Neuron (in vitro differentiated cells): Measurements from ENCODE around the gene CAMTA1.

Source experiments
- H2AFZ ChIP-seq: one replicate; pipeline ENCODE4 v1.6.1; 2013; ENCODE audit warnings: low read depth, mild to moderate bottlenecking, inconsistent platforms, low read length, moderate library complexity
- H3K27me3 ChIP-seq: one replicate; pipeline ENCODE4 v1.6.1; 2013; ENCODE audit warnings: low read length; ENCODE audit not compliant: insufficient read depth
- H3K36me3 ChIP-seq: one replicate; pipeline ENCODE4 v1.6.1; 2013; ENCODE audit warnings: low read length; ENCODE audit not compliant: insufficient read depth
- H3K4me1 ChIP-seq: one replicate; pipeline ENCODE4 v1.6.1; 2013; ENCODE audit warnings: low read length; ENCODE audit not compliant: insufficient read depth
- H3K4me3 ChIP-seq: 2 replicates; pipeline ENCODE4 v1.5.1; 2013; ENCODE audit warnings: mild to moderate bottlenecking, low read length, moderate library complexity
- H3K9me3 ChIP-seq: one replicate; pipeline ENCODE4 v1.6.1; 2013; ENCODE audit warnings: low read length

The CAMTA1 gene

GRCh38 chr1:7565099-7565750 lies 780.0 kb downstream of the CAMTA1 start:
- Histone ChIP-seq H2AFZ (no peak overlapping the region), H3K4me3 (no peak overlapping the region), H3K4me1 (no peaks in the 10 kb centered on the region), H3K9me3 (no peaks in the 10 kb centered on the region), H3K27me3 (peaks cover 5% of the 10 kb centered on the region), H3K36me3 (no peaks in the 10 kb centered on the region)

- Histone ChIP-seq H3K36me3 (no peaks in the 10 kb centered on the region), H3K4me3 (no peak overlapping the region), H3K4me1 (no peaks in the 10 kb centered on the region), H2AFZ (no peak overlapping the region), H3K27me3 (peaks cover 4% of the 10 kb centered on the region), H3K9me3 (no peaks in the 10 kb centered on the region)
These were observed 781.4 kb downstream of the CAMTA1 start for GRCh38 chr1:7566417-7567375.

- Histone ChIP-seq H3K36me3 (no peaks in the 10 kb centered on the region), H2AFZ (no peak overlapping the region), H3K9me3 (no peaks in the 10 kb centered on the region)
These were observed 782.1 kb downstream of the CAMTA1 start for GRCh38 chr1:7567376-7567775.

DNA sequence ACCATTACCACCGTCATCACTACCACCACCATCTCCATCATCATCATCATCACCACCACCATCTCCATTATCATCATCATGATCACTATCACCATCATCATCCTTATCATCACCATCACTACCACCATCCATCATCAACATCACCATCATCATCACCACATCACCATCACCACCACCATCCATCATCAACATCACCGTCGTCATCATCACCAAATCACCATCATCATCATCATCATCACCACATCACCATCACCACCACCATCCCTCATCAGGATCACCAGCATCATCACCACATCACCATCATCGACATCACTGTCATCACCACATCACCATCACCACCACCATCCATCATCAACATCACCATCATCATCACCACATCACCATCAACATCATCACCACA lies 782.8 kb downstream of the CAMTA1 start:
- no peaks in the 10 kb centered on the region for H3K9me3 ChIP-seq
- H2AFZ ChIP-seq = no peak overlapping the region
- no peaks in the 10 kb centered on the region for H3K27me3 ChIP-seq
- no peaks in the 10 kb centered on the region for H3K4me1 ChIP-seq
- H3K4me3 ChIP-seq = no peak overlapping the region
- H3K36me3 ChIP-seq = no peaks in the 10 kb centered on the region

More at GRCh38 chr1:7567376-7567775, 782.1 kb downstream of the CAMTA1 start:
- Histone ChIP-seq H3K4me1 (no peaks in the 10 kb centered on the region), H3K27me3 (no peaks in the 10 kb centered on the region), H3K4me3 (no peak overlapping the region)

- Histone ChIP-seq H3K4me1 (no peaks in the 10 kb centered on the region), H3K36me3 (no peaks in the 10 kb centered on the region), H2AFZ (no peak overlapping the region), H3K27me3 (no peaks in the 10 kb centered on the region), H3K9me3 (no peaks in the 10 kb centered on the region), H3K4me3 (no peak overlapping the region)
These were observed 783.8 kb downstream of the CAMTA1 start for GRCh38 chr1:7568901-7569524.

DNA sequence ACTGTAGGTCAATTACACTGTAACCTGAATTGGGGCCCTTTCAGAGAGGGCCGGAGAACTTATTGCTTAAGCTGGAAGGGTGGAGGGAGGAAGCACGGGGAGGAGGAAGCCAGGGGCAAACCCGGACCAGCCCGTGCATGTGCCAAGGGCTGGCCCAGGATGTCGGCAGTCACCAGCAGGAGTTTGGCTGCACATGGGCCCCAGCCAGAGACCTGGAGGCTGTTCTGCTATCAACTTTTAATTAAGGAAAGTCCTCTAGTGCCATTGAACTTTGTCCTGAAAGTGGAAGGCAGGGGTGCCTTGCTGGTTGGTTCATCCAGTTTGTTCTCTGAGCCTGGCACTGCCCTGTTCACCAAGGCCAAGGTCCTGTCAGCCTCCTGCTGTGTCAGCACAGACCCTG lies 785.1 kb downstream of the CAMTA1 start:
- Histone ChIP-seq H2AFZ (no peak overlapping the region), H3K36me3 (no peaks in the 10 kb centered on the region), H3K4me1 (no peaks in the 10 kb centered on the region)

GRCh38 chr1:7572654-7573152 lies 787.4 kb downstream of the CAMTA1 start:
- Histone ChIP-seq H2AFZ (no peak overlapping the region), H3K4me1 (no peaks in the 10 kb centered on the region), H3K9me3 (no peaks in the 10 kb centered on the region), H3K27me3 (no peaks in the 10 kb centered on the region), H3K36me3 (no peaks in the 10 kb centered on the region), H3K4me3 (no peak overlapping the region)

More for the DNA sequence above, 785.1 kb downstream of the CAMTA1 start:
- no peak overlapping the region for H3K4me3 ChIP-seq
- H3K9me3 ChIP-seq = no peaks in the 10 kb centered on the region
- H3K27me3 ChIP-seq = no peaks in the 10 kb centered on the region

- Histone ChIP-seq H3K9me3 (no peaks in the 10 kb centered on the region), H3K4me3 (no peak overlapping the region), H3K36me3 (no peaks in the 10 kb centered on the region), H3K27me3 (no peaks in the 10 kb centered on the region), H3K4me1 (no peaks in the 10 kb centered on the region), H2AFZ (no peak overlapping the region)
These were observed 788.2 kb downstream of the CAMTA1 start for GRCh38 chr1:7573481-7573880.

DNA sequence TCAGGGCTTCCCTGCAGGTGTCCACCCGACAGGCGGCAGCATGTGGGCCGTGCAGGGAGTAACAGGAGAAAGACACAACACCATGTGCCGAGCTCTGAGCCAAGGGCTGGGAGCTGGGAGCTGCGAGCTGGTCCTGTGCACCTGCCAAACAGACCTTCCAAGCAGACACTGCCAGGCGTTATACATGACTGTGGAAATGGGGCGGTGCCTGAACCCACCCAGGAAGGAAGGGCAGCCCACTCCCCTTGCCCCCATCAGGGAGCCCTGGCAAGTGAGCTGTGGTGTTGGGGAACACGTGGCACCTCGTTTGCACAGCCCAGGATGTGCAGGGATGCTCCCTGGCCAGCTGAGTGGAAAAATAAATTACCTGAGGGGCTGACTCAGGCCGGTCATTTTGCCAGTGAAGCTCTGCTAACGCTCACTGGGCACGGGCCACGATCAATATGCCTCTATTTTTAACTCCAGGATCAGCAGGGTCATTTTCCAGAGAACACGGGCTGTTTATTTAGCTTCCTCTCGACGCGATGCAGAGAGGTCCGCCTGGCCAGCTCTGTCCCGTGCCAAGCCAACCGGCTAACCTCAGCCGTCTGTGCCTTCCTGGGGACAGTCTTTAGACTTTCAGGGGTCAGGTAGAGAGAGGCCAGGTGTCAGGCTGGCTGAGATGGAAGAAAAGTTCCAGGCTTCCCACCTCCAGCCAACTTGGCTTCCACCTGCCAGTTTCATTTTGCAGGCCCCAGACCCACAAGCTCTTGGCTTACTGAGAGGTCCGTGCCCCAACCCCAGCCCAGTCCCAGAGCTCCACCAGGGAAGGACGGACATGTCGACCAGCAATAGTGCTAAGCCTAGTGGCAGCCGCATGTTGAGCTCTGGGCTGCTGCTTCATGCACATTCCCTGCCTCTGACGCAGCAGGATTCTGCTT lies 789.1 kb downstream of the CAMTA1 start:
- H3K9me3 ChIP-seq = no peaks in the 10 kb centered on the region
- no peak overlapping the region for H3K4me3 ChIP-seq
- H3K27me3 ChIP-seq = no peaks in the 10 kb centered on the region
- H3K36me3 ChIP-seq = no peaks in the 10 kb centered on the region
- H2AFZ ChIP-seq = no peak overlapping the region
- no peaks in the 10 kb centered on the region for H3K4me1 ChIP-seq

DNA sequence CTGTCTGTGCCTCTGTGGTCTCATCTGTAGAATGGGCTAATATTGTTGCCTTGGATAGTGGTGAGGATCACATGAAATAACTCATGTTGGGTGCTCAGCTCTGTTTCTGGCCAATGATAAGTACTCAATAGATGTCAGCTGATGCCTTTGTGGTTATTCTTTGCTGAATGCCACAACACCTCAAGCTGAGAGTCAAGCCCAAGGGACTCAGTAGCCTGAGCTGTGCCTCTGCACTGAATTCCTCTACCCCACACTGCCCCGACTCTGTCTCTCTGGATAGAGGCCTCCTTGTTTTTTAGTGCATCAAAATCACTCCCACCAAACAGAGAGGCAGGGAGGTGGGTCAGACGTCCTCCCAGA lies 789.8 kb downstream of the CAMTA1 start:
- Histone ChIP-seq H3K36me3 (no peaks in the 10 kb centered on the region), H3K4me3 (no peak overlapping the region), H2AFZ (no peak overlapping the region), H3K4me1 (no peaks in the 10 kb centered on the region), H3K9me3 (no peaks in the 10 kb centered on the region), H3K27me3 (no peaks in the 10 kb centered on the region)

DNA sequence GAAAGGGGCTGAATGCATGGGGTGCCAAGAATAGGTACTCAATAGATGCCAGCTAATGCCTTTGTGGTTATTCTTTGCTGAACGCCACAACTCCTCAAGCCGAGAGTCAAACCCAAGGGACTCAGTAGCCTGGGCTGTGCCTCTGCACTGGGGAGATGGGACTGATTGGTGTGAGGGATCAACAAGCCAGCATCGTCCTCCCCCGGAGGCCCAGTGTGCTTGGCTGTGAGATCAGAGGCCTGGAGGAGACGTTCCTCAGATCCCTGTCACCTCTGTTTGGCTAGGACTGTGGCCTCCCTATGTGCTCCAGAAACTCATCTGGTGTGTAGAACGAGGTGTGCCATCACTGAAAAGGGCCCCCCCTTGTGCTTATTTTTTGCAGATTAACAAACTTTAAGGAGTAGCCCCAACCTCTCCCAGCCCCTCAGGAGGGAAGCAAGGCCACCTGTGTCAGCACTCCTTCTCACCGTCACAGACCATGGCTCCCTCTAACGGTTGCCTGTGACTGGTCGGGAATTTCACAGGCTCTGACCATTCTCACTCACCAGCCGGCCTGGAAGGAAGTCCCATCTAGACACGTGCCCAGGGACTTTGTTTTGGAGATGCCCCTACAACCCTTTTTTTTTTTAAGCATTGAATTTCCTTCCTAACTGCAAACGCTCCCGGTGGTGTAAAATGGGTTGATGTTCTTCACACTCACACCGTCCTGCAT lies 791.8 kb downstream of the CAMTA1 start:
- Histone ChIP-seq H3K4me3 (no peak overlapping the region), H3K36me3 (no peaks in the 10 kb centered on the region), H3K27me3 (no peaks in the 10 kb centered on the region), H3K4me1 (no peaks in the 10 kb centered on the region), H2AFZ (no peak overlapping the region), H3K9me3 (no peaks in the 10 kb centered on the region)

- H3K9me3 ChIP-seq = no peaks in the 10 kb centered on the region
- no peak overlapping the region for H3K4me3 ChIP-seq
- H2AFZ ChIP-seq = no peak overlapping the region
- H3K36me3 ChIP-seq = no peaks in the 10 kb centered on the region
- no peaks in the 10 kb centered on the region for H3K27me3 ChIP-seq
- no peaks in the 10 kb centered on the region for H3K4me1 ChIP-seq
These were observed 793.0 kb downstream of the CAMTA1 start for GRCh38 chr1:7578206-7578605.
